NCI-H69 (cell line): ENCODE measurements around the gene LAPTM5.

ENCODE experiments used
- DNase-seq: peaks from one replicate; lab custom pipeline; 2025; lab: John Stamatoyannopoulos, UW

Gene LAPTM5

DNA sequence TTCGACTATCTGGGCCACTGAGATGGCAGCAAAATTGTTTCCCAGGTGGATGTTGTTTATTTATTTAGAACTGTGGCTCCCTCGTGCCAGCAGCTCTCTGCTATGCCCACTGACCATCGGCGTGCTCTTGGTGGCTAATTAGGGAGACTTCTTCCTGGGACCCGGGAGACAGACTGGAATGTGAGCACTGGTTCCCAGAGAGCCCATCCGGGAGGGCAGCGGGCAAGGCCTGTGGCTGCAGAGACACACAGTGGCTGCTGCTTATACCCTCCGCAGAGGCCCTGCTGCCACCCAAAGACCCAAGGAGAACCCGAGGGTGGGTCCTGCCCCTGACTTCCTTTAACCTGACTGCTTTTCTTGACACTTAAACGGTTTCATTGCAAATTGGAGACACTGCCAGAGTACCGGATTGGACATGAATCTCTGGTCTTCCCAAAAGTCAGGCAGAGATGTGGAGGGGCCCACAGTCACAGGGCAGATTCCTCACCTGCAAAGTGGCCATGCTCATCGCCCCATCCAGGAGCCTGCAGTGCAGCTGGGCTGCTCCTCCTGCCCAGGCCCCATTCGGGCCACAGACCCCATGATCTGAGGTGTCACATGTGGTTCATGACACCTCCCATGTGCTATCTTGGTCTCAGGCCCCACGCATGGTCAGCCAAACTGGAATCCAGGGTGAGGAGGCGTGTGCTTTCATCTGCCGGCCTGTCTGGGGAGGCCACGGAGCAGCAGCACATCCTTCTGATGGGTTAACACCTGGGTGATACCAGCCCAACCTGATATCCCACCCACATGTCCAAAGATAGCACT is 28.5 kb downstream of the LAPTM5 start:
- DNase-seq: no peak

DNA sequence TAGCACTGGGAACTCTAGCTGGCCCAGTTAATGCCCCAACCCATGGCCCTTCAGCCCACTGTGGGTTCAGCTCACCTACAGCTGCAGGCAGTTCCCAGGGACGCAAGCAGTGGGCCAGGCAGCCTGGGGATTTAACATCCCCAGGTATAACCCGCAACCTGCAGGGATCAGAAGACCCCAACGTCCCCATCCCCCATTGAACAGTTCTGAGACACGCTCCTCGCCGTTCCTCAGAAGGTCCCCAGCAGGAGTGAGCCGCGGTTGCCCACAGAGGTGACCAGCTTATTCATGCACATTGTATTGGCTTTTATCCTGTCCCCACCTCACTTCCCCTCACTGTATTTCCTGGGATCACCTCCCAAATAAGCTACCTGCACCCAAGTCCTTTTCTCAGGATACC is 29.2 kb downstream of the LAPTM5 start:
- no peak for DNase-seq

DNA sequence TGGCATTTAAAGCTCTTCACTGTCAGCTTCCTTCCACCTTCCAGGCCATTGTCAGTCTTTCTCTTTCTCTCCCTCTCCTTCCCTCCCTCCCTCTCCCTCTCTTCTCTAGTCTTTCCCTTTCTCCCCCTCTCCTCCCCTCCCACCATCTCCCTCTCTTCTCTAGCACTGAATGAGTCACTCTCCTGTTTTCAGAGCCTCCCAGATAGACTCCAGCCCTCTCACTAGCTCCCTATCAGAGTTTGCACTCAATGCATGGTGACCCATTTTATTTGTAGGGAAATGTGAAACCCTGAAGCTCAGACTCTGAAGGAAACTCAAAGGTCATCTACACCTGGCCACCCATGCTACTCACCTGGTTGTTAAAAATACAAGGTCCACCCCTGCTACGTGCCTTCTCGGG is 29.8 kb downstream of the LAPTM5 start:
- peak; percentile 28 for DNase-seq

DNA sequence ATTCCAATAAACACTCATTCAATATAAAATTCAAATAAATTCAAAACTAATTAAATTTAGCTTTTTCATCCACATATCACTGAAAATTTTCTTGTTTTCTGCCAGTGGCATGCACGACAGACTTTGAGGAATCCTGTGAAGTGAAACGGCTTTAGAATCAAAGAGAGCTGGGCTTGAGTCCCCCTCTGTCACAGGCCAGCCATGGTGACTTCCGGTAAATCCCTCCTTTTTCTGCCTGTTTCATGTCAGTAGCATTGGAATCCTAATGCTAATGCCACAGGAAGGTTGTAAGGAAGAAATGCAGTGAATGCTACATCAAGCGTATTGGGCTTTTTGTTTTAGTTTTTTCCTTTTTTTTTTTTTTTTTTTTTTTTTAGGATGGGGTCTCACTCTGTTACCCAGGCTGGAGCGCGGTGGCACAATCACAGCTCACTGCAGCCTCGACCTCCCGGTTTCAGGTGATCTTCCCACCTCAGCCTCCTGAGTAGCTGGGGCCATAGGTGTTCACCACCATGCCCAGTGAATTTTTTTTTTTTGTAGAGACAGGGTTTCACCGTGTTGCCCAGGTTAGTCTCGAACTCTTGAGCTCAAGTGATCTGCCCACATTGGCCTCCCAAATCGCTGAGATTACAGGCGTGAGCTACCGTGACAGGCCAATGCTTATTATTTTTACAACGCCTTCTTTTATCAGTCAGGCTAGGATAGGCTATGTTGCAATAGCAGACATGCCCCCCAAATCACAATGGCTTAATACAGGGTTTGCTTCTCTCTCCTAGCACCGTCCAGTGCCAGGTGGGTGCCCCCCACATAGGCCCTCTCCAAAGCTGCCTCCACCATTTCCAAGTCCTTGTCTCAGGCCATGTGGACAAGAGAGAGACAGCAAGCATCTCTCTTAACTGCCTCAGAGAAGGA is 30.5 kb downstream of the LAPTM5 start:
- no peak for DNase-seq

DNA sequence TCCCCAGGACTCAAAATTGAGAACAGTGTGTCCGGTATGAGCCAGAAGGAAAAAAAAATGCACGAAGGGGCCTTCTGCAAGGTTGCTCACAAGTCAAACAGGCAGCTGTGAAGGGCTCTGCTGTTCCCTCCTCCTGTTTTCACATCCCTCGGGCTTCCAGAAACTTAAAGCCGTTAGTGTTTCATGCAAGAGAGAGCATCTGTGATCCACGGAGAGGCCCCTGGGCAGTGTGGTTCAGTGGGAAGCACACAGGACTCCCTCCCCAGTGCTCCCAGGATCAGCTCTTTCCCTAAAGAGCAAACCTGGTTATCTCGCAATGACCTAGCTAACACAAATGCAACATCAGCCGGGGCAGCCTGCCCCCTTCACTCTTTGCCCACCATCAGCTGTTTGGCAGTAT is 31.3 kb downstream of the LAPTM5 start:
- DNase-seq: no peak

DNA sequence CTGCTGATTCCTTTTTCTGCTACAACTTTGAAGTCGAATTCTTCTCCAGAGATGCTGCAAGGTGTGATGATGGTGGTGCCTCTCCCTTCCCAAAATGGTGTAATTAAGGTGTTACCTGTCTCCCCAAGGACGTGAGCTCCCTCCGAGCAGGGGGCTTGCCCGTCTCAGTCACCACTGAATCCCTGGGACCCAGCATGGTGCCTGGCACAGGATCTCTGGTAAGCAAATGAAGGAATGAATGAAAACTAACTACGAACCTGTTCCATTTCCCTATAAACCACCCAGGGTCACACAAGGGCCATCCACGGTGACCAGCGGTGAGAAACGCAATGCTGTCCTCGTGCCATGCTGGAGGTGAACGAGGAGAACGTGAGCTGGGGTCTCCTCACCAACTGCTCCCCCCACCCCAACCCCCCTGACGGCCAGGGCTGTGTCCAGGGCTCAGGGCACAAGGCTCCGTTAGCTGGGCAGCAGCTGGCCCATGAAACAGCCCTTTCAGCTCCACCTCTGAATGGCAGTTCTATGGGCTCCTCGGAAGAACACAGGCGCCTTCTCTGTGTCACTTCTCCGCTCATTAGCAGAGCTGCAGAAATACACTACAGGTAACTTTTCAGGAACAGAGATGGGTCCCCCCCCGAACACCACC is 32.0 kb downstream of the LAPTM5 start:
- DNase-seq: no peak

DNA sequence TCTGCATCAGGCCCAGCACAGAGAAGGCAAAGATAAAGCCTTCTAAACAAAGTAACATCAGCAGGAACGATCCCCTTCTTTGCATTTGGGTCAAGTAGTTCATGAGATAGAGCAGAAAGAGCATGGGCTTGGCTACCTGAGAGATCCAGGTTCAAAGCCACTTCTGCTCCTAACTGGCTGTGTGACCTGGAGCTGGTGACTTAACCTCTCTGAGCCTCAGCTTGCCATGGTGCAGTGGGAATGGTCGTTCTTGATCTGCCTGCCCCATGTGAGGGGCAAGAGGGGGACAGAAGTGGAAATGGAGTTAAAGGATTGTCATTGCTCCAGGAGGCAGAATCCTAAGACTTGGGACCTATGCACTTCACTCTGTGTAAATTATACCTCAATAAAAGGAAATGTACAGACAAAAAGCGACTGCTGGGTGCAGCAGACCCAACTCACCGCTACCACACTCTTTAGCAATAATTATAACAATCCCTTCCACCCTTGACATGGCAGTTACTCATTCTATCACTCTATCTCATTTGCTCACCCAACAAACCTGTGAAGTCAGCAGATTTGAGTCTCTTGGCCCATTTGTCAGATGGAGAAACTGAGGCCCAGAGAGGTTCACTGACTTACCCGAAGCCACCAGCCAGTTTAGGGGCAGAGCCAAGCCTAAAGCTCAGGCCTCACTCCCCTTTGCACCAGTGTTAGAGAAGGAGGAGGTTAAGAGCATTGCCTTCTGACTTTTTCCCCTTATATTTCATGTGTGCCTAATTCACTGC is 32.7 kb downstream of the LAPTM5 start:
- DNase-seq: no peak

DNA sequence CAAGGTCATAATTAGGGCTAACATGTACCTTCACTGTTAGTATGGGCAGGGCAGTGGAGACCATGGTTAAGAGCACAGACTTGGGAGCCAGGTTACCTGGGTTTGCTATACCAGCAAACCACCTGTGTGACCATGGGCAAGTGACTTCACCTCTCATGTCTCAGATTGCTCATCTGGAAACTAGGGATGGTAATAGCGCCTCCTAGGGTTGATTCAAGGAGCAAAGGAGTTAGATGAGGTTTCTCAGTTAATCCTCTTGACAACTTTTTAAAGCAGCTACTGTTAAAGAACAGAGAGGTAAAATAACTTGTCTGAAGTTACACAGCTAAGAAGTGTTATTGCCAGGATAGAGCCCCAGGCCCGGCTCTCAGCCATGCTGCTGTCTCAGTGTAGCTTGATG is 33.4 kb downstream of the LAPTM5 start:
- DNase-seq: peak; percentile 6

DNA sequence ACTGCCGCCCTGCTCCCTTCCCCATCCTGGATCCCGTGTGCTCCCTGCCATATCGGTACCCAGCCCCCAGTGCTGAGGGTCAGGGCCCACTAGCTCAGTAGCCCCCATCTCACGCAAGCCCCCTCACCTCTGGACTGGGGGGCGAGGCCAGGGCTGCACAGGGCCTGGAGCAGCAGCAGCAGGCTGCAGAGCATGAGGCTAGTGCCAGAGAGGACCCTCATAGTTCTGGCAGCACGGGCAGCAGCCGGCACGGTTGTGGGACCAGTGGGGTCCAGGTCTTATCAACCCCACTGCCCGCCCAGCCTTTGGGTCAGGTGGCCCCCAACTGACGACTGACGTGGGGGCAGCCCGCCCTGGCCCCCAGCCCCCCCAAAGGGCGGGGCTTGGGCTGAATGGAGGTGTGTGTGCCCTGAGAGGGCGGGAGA is 34.2 kb downstream of the LAPTM5 start, which contains the start of gene MATN1:
MATN1 (minus strand) TSS at position 255 of the 425 bp plus-strand sequence; CDS start at position 221, 34 bp downstream.
- DNase-seq: no peak

DNA sequence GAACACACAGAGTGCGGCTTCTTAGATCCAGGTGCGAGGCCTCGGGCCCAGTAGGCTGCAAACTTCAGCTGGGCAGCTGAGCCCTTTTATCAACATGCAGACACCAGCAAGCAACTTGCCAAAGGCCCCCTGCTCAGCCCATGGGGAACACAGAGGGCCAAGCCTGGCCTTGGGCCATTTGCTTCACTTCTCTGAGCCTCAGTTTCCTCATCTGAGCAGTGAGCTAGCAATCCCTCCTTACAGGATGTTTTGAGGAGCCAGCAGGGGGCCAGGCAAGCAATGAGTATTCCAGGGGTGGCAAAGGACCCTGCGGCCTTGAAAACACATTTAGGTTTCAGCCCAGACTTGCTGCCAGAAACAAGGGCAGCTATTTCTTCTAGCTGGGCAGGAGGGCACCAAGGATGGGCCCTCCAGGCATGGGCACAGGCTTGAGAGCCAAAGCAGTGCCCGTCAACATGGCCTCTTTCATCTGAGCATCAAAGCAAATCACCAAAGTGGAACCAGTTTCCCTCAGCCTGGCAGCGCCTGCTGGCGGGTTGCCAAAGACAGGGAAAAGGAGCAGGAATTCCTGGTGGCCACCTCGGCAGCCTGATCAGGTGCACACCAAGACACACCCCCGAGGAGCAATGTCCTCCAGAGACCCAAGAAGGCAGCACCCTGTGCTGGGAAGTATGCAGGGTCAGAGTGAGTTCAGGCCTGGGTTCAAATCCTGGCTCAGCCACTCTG is 35.6 kb downstream of the LAPTM5 start:
- peak; percentile 65 for DNase-seq

DNA sequence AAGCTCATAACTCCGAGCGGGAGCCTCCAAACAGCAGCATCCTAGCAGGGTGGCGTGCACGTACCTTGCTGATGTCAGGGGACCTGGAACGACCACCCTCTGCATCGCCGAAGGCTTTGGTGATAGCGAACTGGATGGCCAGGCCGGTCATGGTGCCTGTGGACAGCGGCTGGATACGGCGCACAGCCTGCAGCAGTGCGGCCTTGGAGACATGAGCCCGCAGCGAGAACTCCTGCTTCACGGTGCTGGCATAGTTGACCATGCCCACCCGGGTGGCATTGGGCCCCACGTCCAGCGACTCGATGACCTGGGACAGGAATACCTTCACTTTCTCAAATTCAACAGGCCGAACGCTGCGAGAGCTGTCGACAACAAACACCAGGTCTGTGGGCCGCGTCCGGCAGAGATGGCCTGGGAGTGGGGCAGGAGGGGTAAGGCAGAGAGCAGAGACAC is 36.2 kb downstream of the LAPTM5 start:
- no peak for DNase-seq

DNA sequence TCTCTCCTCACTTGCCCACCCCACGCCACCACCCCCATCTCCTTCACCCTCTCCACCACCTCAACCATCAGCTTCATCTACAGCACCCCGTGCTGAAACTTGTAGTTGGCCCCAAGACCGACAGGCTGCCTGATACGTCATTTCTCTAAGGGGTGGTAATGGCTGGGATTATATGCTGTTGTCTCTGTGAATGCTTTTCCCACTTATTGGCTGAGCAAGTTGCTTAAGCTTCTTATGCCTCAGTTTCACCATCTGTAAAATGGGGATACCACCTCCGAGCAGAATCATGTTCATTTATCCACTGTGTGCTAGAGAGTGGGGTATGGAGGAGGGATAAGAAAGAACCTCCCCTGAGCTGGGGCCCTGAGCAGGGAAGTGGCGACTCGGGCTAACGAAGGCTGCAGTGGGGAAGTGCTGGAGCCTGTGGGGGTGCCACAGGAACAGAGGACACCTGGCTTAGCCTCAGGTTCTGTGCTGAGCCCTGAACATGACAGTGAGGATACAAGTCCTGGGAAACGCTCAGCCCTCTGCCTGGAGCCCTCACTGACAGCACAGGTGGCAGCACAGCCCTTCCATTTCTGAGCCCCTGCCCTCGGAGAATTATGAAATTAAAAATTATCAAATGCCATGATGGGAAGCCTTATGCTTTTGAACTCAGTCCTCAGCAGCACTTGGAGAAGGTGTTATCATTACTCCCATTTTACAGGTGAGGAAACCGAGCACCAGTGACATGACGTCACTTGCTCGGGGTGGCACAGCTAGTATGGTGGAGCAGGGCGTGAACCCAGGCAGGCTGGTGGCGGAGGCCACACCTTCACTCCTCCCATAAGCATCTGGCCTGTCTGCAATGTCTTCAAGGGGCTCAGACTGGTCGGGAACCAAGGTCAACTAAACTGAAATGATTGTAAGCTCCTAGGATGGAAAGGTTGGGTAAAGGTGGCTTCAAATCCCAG is 37.0 kb downstream of the LAPTM5 start:
- no peak for DNase-seq

DNA sequence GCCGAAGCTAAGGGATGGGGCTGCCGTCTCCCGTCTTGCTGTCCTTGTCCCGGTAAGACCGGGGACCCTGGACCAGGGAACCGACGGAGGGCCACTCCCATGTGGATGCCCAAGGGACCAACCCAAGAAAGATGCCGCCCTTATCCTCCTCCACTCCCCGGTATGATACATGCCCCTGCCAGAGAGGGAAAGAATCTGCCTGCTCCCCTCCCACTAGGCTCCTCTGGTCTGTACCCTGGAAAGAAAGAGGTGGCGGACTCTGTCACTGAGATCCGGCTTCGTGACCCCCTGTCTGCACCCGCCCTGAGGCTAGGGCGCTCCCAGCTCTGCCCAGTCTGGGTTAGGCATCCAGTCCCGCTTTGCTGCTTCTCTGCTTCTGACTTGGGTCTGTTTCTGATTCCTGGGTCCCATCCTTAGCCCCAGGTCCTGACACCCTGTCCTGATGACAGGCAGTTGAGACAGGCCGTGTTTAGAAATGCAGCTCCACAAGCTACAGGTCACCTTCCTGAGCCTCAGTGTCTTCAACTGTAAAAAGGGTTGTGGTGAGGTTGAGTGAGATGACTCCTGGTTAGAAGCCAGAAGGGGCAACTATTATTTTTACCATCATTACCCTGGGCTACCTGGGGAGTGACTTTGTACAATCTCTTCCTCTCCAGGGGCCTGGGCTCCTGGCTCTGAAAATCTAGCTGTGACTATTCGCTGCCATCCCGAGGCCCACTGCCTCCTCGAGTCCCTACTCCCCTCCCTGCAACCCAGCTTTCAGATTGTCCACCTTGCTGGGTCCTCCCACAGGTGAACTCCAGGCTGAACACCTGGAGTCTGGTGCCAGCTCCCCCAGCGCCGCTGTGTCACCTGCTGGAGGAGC is 37.9 kb downstream of the LAPTM5 start:
- DNase-seq: peak; percentile 70

DNA sequence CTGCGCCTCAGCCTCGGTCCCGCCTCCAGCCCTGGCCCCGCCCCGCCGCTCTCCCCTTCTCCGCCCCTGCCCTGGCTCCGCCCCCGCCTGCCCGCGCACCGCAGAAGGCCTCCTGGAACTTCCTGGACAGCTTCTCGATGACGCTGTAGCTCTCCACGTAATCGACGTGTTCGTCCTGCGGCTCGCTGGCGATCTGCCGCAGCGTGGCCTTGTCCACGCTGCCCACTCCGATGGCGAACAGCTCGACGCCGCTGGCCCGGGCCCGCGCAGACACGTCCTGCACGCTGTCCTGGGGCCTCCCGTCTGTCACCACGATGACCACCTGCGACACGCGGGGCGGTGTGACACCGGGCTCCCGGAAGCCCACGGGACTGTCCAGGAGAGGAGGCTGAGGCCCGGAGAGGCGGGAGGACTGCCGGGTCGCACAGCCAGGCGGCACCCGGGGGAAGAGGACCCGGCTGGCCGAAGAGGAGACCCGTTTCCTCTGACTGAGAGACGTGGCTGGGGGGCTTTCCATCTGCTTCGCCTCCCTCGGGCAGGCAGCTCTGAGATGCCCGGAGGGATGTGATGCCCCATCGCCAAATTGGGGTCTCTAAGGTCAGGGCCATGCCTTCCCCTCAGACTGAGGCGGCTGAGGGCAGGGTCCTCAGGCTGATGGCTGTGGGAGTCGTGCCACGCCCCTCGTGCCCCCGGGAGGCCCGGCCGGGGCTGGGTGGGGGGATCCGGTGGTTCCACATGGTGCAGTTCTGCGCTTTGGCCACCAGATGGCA is 38.8 kb downstream of the LAPTM5 start:
- no peak for DNase-seq

DNA sequence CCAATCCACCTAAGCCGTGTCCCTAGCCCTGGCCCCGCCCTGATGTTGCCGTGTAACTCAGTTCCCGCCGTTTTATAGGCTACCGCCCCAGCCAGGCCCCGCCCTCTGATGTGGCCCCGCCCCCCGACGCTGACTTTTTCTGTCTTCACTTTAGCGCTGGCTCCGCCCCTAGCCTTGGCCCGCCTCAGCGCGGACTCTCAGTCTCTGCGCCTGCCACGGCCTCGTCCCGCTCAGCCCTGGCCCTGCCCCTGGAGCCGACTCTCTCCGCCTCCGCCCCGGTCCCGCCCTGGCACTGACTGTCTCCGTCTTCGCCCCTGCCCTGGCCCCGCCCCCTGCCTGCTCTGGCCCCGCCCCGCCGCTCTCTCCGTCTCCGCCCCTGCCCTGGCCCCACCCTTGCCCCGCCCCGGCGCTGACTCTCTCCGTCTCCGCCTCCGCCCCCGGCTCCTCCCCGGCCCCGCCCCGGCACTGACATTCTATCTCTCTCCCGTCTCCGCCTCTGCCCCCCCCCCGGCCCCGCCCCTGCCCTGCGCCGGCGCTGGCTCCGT is 39.4 kb downstream of the LAPTM5 start:
- peak; percentile 98 for DNase-seq

DNA sequence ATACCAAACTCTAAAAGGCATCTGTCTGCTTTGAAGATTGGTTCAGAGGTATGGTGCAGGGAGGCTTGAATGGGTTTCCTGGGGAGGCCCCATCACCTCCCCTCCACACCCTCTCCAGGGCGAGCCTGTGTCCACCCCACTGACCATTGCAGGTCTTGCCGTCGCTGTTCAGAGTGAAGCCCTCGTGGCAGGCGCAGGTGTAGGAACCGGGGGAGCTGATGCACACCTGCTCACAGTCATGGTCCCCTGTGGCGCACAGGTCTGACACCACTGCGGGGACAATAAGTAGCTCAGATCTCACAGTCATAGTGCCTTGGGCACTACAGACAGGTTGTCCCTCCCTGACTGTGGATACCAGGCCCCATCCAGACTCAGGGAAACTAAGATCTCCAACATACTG is 40.9 kb downstream of the LAPTM5 start:
- no peak for DNase-seq

DNA sequence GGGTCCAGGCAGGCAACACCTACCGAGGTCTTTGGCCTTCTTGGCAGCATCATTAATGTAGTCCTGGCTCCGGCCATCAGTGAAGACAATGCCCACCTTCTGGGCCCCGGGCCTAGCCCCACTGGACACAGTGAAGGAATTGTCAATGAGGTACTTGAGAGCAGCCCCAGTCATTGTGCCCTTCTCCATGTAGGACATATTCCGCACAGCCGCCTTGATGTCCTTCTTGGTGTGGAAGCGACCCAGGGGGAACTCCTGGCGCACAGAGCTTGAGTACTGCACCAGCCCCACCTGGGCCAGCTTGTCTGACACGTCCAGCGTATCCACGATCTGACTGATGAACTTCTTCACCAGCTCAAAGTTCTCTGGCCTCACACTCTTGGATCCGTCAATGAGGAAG is 41.7 kb downstream of the LAPTM5 start:
- DNase-seq: no peak

DNA sequence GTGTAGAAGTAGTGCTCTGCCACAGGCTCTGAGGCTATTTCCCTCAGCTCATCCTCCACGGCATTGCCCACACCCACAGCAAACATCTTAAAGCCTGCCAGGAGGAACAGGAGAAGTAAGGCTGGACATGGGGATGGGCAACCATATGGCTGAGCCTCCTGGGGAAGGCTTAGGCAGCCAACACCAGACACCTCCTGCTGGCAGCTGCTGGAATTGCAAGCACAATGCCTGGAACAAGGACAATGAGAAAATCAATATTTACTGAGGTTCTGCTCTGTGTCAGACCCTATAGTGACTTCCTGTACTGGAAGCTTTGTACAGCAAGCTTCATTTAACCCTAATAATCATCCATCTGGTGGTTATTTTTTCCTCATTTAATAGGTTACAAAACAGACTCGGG is 42.4 kb downstream of the LAPTM5 start:
- peak; percentile 30 for DNase-seq
